Fibroblast of peridontal ligament (primary cell): ENCODE measurements around the gene GCSAML.

Source experiments
- DNase-seq: peaks from one replicate; pipeline ENCODE4 v3.0.0-alpha.2; 2010; ENCODE audit errors: extremely low read depth

The GCSAML gene

GRCh38 chr1:247574664-247575063, 25.7 kb downstream of the GCSAML start:
- DNase-seq, result no peak

DNA sequence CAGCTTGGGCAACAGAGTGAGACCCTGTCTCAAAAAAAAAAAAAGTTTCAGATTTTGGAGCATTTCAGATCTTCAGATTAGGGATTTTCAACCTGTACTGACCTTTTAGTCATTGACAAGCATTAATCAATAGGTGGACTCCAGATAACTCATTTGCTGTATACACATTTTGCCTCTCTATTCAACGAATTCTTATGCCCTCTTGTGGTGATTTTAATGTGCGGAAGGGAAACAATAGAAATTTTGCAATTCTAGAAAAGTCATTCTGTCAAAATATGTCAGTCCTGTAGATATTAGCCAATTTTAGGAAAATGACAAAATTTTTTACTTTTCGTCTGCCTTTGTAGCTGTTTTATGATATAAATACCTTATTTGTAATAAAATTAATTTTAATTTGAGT, 27.6 kb downstream of the GCSAML start:
- no peak for DNase-seq

DNA sequence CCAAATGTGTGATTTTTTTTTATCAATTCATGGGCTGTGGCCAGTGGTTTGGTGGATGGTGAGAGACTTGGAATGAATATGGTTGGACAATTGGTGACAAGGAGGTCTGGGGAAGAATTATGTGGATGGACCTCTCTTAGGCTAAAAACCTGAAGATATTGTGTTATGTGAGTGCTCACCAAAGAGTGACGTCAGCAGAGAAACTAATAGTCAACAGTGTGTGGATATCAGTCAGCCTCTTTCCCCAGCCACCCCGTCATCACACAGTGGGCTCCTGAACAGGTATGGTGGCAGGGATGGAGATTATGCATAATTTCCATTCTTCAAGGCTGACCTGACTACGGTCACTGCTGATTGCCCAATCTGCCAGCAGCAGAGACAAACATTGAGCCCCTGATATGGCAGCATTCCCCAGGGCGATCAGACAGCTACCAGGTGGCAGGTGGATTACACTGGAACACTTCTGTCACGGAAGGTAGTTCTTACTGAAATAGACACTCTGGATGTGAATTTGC, 30.1 kb downstream of the GCSAML start:
- DNase-seq, result no peak

DNA sequence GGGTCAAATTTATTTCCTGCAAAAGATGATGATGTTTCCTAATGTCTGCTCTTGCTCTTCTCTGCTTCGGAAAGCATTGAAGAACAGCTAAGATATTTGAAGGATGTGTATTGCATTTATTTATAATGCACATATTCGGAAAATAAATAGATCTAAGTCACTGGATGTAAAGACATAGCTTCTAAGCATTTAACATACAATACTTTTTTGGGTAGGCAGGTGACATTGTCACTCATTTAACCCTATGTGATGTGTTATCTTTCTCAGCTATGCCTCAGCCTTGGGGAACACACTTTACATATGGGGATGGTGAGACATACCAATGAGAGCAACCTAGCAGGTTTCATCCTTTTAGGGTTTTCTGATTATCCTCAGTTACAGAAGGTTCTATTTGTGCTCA, 39.1 kb downstream of the GCSAML start, which contains the start of gene OR2G2:
TSS of gene OR2G2 (plus strand) at position 301 of the 400 bp plus-strand sequence. CDS start at position 301, 0 bp downstream.
- no peak for DNase-seq

DNA sequence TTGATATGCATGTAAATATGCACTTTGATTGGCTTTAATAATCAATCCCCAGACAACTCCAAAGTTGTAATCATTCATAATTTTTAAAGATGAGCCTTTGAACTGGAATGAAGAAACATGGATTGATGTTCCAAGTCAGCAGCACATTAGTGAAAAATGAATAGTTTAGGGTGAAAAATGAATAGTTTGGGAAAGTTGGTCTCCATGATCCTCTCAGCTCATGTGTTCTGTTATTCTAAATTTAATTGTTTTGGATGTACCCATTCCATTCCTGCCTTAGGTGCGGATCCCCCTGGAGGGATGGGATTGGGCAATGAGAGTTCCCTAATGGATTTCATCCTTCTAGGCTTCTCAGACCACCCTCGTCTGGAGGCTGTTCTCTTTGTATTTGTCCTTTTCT, 56.4 kb downstream of the GCSAML start, which contains the start of gene OR2G3:
TSS of gene OR2G3 (plus strand) at position 301 of the 400 bp plus-strand sequence. CDS start at position 301, 0 bp downstream.
- DNase-seq, result no peak

GRCh38 chr1:247613405-247613804, 64.5 kb downstream of the GCSAML start:
- no peak for DNase-seq

GRCh38 chr1:247614625-247615024, 65.7 kb downstream of the GCSAML start:
- DNase-seq, result no peak
